ENCODE measurements around the gene NECTIN1. TPM values are rescaled to one million over a fixed set of nuclear protein-coding genes. Genes with fewer than 3 reads are reported as not detected.

NECTIN1 gene
- total and polyA plus RNA-seq, 2 of the 13 experiments (the other 11 are each of a cell fraction or from before 2014, with no cell fraction given): 3.9 to 7.3 TPM

DNA sequence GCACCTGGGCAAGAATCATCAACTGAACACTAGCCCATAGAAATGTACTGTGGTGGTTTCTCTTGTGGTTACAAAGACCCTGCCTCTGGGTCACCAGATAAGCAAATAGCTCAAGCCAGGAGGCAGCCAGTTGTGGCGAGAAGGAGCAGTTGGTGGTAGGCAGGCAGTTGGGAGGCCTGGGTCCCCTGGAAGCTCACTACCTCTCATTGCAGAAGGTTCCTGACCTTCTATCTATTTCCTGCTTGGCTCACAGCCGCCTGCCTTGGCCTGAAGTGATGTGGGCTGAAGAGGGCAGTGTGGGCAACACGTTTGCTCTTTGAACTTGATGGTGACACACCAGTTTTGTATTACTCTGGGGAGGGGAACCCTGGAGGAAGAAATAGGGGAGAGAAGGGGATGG, 34.7 kb downstream of the NECTIN1 start (continued):
- TF ChIP-seq, protein P1, sequence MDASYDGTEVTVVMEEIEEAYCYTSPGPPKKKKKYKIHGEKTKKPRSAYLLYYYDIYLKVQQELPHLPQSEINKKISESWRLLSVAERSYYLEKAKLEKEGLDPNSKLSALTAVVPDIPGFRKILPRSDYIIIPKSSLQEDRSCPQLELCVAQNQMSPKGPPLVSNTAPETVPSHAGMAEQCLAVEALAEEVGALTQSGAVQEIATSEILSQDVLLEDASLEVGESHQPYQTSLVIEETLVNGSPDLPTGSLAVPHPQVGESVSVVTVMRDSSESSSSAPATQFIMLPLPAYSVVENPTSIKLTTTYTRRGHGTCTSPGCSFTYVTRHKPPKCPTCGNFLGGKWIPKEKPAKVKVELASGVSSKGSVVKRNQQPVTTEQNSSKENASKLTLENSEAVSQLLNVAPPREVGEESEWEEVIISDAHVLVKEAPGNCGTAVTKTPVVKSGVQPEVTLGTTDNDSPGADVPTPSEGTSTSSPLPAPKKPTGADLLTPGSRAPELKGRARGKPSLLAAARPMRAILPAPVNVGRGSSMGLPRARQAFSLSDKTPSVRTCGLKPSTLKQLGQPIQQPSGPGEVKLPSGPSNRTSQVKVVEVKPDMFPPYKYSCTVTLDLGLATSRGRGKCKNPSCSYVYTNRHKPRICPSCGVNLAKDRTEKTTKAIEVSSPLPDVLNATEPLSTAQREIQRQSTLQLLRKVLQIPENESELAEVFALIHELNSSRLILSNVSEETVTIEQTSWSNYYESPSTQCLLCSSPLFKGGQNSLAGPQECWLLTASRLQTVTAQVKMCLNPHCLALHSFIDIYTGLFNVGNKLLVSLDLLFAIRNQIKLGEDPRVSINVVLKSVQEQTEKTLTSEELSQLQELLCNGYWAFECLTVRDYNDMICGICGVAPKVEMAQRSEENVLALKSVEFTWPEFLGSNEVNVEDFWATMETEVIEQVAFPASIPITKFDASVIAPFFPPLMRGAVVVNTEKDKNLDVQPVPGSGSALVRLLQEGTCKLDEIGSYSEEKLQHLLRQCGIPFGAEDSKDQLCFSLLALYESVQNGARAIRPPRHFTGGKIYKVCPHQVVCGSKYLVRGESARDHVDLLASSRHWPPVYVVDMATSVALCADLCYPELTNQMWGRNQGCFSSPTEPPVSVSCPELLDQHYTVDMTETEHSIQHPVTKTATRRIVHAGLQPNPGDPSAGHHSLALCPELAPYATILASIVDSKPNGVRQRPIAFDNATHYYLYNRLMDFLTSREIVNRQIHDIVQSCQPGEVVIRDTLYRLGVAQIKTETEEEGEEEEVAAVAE (CRISPR knock-in tag; IDR thresholded peaks at IDR 0.05; ENCODE audit: borderline replicate concordance): no peak

DNA sequence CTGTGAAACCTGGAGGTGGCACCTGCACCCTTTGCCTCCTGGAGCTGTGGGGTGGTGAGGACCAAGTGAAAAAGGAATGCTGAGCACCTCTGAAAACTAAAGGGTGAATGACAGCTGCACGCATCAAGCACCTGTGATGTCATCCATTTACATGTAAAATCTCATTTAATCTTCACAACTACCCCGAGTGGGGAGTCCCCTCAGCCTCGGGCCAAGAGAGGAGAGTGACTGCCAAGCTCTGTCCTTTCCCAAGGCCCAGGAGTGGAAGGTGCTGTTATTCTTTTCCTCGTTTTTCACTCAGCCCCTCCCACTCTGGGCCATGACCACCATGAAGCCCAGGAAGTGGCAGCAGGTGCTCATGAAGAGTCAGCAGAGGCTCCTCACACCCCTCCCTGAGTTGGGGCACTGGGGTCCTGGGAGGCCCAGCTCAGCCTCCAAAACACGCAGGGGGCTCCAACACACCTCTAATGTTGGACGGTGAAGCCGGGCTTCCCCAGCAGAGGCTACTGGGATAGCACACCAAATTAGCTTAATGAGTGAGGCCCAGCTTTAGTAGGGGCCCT, 35.7 kb downstream of the NECTIN1 start:
- Histone ChIP-seq H4K20me1 (ENCODE audit: insufficient read depth, low read length) (no peaks in the 10 kb centered on the region), H3K79me2 (ENCODE audit: insufficient read depth, low read length) (no peaks in the 10 kb centered on the region), H3K27me3 (ENCODE audit: control insufficient read depth in 1 of 2, insufficient read depth in 2 of 2, low read length in 2 of 2) (no peaks in the 10 kb centered on the region), H2AFZ (ENCODE audit: low read length) (no peak overlapping the region), H3K4me3 (replicated peaks in 1 of 3; ENCODE audit: insufficient read depth in 1 of 3, low read depth in 2 of 3, low read length in 3 of 3) (no peak overlapping the region), H3K9ac (ENCODE audit: insufficient read depth, low read depth, low read length) (no peak overlapping the region), H3K36me3 (replicated peaks in 1 of 2; ENCODE audit: control insufficient read depth in 1 of 2, insufficient read depth in 2 of 2, low read length in 2 of 2) (no peaks in the 10 kb centered on the region), H3K27ac (ENCODE audit: extremely low read length, insufficient read depth, low read length) (no peak overlapping the region), H3K4me1 (ENCODE audit: insufficient read depth, low read length) (peaks cover 60% of the 10 kb centered on the region), H3K9me3 (ENCODE audit: low read length) (no peaks in the 10 kb centered on the region), H3K4me2 (ENCODE audit: low read depth, low read length) (no peak overlapping the region)
- ATAC-seq: no peak
- BruUV-seq (replicated peaks): no TSS peak
- ChIA-PET POLR2A (interaction anchor here (1.2 to 2.4 kb wide), 3 partner anchors 20 to 36 kb away, joined by 3 to 8 read pairs (median 6); partner anchors contain the start of gene NECTIN1), CTCF (ENCODE audit: low intra/inter-chr PET ratio, low total read pairs) (no interaction called here)
- FAIRE-seq: no peak
- intact Hi-C loops (cut with micrococcal nuclease; ENCODE audit: unreplicated experiment) (no loop called here), in situ Hi-C loops (cut with HindIII; ENCODE audit: extremely low pct_ligation_motif_present, low pct_unique_long_range_greater_than_20kb) (no loop called here)
- no peak for DNase-seq (ENCODE audit: low spot score)
- WGBS (ENCODE audit: low lambda C conversion rate): 83% methylated on average over 6 of the region's 7 CpGs
- TF ChIP-seq PAF1 (CRISPR knock-in tag; IDR thresholded peaks at IDR 0.05) (no peak), RCOR2 (CRISPR knock-in tag; IDR thresholded peaks at IDR 0.05) (no peak), GABPB1 (CRISPR knock-in tag; IDR thresholded peaks at IDR 0.05) (no peak), GTF3A (CRISPR knock-in tag; conservative IDR thresholded peaks at IDR 0.05) (no peak), PAWR (CRISPR knock-in tag; IDR thresholded peaks at IDR 0.05; ENCODE audit: borderline replicate concordance) (no peak), ZNF570 (CRISPR knock-in tag; IDR thresholded peaks at IDR 0.05; ENCODE audit: borderline replicate concordance) (no peak), ZNF451 (CRISPR knock-in tag; IDR thresholded peaks at IDR 0.05) (no peak)
- TF ChIP-seq, protein P2, sequence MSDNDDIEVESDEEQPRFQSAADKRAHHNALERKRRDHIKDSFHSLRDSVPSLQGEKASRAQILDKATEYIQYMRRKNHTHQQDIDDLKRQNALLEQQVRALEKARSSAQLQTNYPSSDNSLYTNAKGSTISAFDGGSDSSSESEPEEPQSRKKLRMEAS (IDR thresholded peaks at IDR 0.05): no peak
- TF ChIP-seq, protein P3, sequence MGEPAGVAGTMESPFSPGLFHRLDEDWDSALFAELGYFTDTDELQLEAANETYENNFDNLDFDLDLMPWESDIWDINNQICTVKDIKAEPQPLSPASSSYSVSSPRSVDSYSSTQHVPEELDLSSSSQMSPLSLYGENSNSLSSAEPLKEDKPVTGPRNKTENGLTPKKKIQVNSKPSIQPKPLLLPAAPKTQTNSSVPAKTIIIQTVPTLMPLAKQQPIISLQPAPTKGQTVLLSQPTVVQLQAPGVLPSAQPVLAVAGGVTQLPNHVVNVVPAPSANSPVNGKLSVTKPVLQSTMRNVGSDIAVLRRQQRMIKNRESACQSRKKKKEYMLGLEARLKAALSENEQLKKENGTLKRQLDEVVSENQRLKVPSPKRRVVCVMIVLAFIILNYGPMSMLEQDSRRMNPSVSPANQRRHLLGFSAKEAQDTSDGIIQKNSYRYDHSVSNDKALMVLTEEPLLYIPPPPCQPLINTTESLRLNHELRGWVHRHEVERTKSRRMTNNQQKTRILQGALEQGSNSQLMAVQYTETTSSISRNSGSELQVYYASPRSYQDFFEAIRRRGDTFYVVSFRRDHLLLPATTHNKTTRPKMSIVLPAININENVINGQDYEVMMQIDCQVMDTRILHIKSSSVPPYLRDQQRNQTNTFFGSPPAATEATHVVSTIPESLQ (CRISPR knock-in tag; conservative IDR thresholded peaks at IDR 0.05): no peak
- TF ChIP-seq, protein P4, sequence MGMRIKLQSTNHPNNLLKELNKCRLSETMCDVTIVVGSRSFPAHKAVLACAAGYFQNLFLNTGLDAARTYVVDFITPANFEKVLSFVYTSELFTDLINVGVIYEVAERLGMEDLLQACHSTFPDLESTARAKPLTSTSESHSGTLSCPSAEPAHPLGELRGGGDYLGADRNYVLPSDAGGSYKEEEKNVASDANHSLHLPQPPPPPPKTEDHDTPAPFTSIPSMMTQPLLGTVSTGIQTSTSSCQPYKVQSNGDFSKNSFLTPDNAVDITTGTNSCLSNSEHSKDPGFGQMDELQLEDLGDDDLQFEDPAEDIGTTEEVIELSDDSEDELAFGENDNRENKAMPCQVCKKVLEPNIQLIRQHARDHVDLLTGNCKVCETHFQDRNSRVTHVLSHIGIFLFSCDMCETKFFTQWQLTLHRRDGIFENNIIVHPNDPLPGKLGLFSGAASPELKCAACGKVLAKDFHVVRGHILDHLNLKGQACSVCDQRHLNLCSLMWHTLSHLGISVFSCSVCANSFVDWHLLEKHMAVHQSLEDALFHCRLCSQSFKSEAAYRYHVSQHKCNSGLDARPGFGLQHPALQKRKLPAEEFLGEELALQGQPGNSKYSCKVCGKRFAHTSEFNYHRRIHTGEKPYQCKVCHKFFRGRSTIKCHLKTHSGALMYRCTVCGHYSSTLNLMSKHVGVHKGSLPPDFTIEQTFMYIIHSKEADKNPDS (CRISPR knock-in tag; IDR thresholded peaks at IDR 0.05): no peak

Data from HepG2 (cell line).